Measurements from ENCODE around the gene RIMS4.

- no peak for TF ChIP-seq POLR2A (IDR thresholded peaks at IDR 0.05)
- TF ChIP-seq CTCF (IDR thresholded peaks at IDR 0.05) = no peak
- TF ChIP-seq EP300 (IDR thresholded peaks at IDR 0.05; ENCODE audit: low read depth) = no peak
- TF ChIP-seq POLR2AphosphoS5 (IDR thresholded peaks at IDR 0.05) = no peak
These were observed 27.6 kb upstream of the RIMS4 start for GRCh38 chr20:44837946-44838345.
